NCI-H1417 treated with DMSO at 0.1 percent for 48 hours (cell line): ENCODE measurements around the gene SAG.

Source experiments
- DNase-seq: peaks from one replicate; lab custom pipeline; 2025; lab: John Stamatoyannopoulos, UW

The SAG gene

GRCh38 chr2:233307565-233307964 lies at the start of gene SAG:
SAG (plus strand) TSS chr2:233307816; CDS start chr2:233309190, 1,374 bp downstream.
- DNase-seq = no peak

DNA sequence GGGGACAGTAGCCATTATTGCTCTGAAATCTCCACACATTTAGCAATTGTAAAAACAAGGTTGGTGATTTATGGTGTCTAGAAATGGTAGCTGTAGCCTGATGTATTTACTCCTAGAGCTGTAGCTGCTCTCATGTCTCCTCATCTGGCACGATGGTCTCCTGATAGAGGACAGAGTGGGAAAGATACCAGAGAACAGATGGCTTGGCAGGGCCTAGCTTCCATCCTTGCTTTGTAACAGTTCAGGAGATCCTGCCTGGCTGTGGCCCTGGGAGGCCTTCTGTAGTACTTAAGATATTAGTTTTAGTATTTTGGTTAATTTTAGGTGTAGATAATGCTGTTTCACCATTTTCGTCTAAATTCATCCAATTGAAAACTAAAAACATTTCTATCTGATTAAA lies 49.4 kb upstream of the SAG start:
- DNase-seq = no peak

GRCh38 chr2:233259730-233260129 lies 47.9 kb upstream of the SAG start:
- no peak for DNase-seq

DNA sequence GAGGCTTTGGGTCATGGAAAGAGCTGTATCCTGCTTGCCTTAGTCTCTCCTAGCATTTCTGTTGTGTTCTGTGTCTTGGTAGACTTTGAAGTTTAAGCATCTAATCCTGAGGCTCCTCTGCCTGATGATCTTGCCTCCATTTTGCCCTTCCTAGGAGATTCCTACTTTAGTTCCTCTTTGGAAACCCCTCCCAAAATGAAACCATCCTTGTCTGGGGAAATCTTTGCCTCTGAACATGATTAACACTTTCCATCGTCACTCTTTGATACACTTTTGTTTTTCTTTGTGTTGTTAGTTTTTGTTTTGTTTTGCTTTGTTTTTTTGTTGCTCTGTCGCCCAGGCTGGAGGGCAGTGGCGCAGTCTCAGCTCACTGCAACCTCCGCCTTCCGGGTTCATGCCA lies 47.0 kb upstream of the SAG start:
- DNase-seq = no peak

DNA sequence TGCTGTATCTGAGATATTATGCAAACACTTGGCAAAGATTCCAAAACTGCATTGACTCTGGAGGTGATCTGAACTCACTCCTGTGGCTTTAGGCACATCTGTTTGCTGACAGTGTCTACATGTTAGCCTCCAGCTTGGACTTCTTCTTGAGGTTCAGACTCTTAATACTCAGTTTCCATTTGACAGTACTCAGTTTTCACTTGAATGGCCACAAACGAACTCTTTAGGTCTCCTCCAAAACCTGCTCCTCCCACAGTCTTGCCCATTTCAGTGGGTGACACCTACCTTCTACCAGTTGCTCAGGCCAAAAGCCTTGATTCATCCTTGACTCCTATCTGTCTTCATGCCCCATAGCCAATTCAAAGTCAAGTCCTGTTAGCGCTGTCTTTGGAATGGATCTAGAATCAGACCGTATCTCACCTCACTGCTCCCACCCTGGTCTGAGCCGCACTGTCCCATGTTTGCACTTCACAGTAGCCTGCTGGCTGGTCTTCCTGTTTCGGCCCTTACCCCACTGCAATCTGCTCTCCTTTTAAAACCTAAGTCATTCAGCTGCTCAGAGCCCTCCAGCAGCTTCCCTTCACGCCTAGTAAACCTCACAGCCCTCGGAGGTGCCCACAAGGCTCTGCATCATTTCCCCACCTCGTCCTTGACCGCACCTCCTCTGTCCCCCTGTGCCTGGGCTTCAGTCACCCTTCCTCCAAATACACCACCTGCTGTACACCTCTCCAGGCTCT lies 45.6 kb upstream of the SAG start:
- no peak for DNase-seq

DNA sequence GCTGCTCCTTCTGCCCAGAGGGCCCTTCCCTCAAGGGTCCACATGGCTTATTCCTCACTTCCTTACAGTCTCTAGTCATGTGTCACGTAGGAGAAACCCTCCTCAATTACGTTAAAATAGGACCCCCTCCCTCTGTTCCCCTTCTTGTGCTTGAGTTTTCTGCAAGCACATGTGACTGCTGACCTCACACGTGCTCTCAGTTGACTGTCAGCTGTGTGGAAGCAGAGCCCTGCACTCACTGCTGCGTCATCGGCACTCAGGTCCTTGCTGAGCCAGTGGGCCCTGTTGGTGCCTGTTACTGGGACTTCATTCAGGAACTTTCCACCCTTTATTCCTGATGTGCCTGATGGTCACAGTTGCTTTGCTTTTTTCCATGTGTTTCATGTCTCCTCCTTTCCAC lies 45.1 kb upstream of the SAG start:
- no peak for DNase-seq

- DNase-seq = no peak
Observed at GRCh38 chr2:233263045-233263570, 44.5 kb upstream of the SAG start.

- DNase-seq = no peak
Observed at GRCh38 chr2:233264667-233265066, 42.9 kb upstream of the SAG start.

- DNase-seq = no peak
Observed at GRCh38 chr2:233265899-233266431, 41.7 kb upstream of the SAG start.

DNA sequence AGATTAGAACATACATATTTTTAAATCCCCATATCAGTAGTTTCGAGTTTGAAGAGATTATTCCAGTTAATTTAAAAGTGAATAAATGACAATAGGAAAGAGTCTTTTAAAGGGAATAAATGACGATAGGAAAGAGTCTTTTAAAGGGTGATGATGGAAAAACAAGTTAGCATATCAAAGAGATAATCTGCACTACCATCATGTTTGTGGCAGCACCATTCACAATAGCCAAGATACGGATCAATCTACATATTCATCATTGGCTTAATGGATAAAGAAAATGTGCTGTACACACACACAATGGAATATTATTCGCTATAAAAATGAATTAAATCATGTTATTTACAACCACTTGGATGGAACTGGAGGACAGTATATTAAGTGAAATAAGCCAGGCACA lies 41.1 kb upstream of the SAG start:
- DNase-seq = no peak

DNA sequence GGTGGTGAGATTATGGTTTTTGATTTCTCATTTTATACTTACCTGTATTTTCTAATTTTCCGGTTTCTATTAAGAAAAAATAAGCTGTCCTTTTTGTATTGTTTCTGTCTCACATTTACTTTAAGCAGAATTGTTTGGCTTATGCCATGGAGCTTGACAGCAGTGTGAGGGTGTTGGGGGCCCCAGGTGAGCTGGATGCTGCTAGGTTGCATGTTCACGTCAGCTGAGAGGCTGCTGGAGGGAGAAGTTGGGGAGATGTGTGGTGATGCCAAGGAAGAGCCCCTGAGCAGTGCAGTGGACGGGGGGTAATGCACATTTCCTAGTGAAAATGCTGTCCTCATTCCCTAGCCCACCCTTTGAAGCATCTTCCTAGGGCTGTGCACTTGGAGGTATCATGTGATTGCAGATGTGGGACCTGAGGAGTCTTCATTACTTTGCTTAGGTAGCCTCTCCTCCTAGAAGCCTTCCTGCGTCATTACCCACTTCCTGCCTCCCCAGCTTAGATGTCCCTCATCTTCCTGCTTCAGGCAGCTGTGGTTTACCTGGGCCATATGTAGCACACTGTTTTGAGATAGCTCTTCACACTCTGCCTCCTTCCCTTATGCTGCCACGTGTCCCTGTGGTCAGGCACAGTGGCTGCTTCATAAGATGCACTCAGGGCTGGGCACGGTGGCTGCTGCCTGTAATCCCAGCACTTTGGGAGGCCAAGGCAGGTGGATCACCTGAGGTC lies 39.9 kb upstream of the SAG start:
- no peak for DNase-seq

- DNase-seq = no peak
Observed at GRCh38 chr2:233270366-233270765, 37.2 kb upstream of the SAG start.

DNA sequence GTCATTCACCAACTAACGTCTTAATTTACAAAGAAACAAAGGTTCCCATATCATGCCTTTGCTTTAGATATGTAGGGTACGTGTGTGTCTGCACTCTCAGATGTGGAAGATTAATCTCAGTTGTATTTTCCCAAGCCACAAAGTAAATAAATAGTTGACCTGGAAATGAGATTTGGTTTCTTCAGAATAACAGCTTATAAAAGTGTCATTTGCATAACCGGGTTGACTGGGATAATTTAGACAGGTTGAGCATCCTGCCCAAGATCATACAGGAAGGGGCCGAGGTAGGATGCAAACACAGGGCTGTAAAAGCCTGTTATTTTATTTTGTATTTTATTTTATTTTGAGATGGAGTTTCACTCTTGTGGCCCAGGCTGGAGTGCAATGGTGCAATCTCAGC lies 36.7 kb upstream of the SAG start:
- no peak for DNase-seq

DNA sequence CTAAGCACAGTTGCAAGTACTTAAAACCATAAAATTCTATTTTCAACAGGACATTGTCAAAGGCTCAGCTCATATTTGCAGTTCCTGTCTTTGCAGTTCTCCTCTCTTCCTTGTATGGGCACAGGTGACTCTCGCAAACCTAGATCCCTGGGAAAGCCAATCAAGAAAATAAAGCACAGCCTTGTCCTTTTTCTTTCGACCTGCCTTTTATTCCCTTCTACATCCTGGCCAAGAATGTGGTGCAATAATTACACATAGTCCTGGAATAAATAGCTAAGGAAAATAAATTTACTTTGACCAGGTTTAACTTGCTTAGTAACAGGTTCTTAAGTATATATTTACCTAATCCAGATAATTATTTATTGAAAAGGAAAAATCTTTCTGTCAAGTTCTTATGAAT lies 35.9 kb upstream of the SAG start:
- no peak for DNase-seq

GRCh38 chr2:233273120-233273519 lies 34.5 kb upstream of the SAG start:
- DNase-seq = no peak

- DNase-seq = no peak
Observed at GRCh38 chr2:233275223-233275622, 32.4 kb upstream of the SAG start.

DNA sequence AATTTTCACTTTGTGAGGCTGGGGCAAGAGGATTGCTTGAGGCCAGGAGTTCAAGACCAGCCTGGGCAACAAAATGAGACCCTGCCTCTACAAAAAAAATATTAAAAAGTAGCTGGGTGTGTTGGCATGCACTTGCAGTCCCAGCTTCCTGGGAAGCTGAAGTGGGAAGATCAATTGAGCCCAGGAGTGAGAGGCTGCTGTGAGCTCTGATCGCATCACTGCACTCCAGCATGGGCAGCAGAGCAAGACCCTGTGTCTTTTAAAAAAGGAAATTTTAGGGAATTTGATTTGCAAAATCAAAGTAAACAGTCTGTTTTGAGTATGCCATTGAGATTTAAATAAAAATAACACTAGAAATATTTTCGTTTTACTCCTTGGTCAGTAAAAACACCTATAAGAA lies 28.7 kb upstream of the SAG start:
- DNase-seq = no peak

DNA sequence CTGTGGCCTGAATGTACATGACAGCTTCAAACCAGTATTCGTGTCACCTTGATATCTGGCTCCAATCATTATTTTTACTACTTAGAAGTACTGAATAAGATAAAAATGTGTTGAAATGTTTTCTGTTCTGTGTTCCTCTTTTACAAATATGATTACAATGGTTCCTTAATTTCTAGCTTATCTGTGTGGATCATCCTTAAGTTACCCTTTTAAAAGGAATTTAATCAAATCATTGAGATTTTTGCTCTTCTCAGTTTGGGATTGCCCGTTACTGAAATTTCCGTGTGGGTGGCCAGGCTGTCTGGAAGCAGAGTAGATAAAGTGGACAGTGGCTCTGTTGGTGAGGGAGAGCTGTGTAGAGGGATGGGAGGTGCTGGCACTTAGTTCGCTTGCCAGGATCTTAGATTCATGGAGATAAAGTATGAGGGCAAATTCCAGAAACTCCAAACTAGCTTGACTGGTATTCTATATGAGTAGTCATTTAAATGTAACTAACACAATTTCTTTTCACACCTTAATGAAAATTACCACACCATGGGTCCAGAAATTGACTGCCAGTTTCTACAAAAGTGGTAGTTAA lies 27.4 kb upstream of the SAG start:
- DNase-seq = no peak

DNA sequence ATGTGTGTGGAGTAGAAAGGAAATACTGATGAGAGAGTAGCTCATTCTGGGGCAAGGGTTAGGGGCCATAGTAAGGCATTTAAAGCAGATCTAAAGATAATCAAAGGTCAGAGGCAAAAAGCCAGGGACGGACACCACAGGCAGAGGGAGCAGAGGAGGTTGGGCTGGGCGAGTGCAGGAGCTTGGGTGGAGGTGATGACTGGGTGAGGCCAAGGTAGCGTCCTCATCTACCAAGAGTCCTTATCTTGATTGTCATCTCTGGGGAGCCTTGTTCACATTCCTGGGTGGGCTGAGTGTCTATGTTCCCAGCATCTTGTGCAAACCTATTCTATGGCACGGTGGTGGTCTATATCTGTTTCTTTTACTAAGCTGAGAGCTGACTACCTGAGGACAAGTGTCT lies 26.1 kb upstream of the SAG start:
- no peak for DNase-seq

DNA sequence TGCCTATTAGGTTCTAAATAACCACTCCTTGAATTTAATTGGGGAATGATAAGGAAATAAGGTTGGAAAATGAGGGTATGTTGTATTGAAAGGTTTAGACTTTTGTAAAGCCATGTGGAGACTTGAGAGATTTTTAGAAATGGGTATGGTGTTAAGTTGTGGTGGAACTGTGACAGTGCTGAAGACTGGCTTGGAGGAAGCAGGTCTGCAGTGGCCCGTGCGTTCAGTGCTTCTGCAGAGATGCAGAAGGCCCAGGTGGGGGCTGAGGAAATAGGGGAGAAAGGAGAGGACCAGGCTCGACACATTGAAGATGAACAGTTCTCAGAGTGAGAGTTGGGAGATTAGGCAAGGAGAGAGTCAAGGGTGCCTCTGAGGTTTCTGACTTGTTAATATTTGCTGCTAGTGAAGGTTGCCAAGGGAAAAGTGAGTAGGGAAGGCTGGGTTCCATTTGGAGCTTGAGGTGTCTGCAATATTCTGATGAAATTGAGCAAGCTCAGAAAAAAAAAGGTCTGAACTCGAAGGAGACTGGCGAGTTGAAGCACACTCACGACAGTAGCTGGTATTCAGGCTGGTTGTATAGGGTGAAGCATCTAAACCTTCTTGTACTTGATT lies 25.5 kb upstream of the SAG start:
- DNase-seq = no peak

GRCh38 chr2:233285921-233286320 lies 21.7 kb upstream of the SAG start:
- DNase-seq = no peak

DNA sequence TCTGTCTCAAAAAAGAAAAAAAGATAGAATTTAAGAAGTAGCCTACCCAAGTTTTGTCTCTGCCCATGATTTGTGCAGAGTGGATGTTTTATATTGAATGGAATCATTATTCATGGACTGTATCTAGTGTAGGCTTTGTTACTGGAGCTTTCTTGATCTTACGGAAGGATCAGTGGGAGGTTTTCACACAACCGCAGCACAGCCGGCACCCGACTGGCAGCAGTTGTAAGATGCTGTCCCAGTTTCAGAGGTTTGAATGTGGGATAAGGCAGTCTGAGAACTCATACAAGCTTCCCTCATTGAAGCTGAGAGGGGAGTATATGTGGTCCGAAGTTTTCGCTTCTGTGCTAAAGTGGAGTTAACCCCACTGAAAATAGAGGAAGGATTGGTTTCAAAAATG lies 19.7 kb upstream of the SAG start:
- no peak for DNase-seq
